ENCODE results near the gene TNFRSF19.

TNFRSF19 gene

DNA sequence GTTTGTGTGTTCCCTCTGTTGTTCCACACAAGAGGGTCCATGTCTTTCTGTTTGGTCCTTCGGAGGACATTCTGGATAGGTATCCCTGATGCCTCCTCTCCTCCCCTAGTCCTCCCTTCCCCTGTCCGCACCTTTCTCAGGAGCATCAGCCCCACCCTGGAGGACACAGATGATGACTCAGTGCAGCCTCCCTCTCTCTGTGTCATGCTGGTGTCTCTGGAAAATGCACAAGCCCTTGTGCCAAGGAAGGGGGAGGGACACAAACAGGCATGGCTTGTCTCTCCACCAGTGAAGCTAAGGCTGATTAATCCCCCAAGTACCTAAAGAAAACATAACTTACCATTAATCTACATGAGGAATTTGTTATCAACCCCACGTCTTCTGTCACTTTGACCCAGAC is 16.2 kb upstream of the TNFRSF19 start:
- Histone ChIP-seq H3K36me3 (ENCODE audit: control insufficient read depth in 1 of 2, insufficient read depth in 2 of 2, low read length in 2 of 2) (no peaks in the 10 kb centered on the region), H2AK5ac (ENCODE audit: low read length) (peak overlapping the region; percentile 9), H3K79me2 (ENCODE audit: control insufficient read depth, insufficient read depth, low read length, poor library complexity) (no peaks in the 10 kb centered on the region), H2BK120ac (ENCODE audit: insufficient read depth, low read length, poor library complexity) (no peak overlapping the region), H3K14ac (ENCODE audit: low read length) (no peak overlapping the region), H3K27me3 (ENCODE audit: insufficient read depth, low read length) (no peaks in the 10 kb centered on the region), H2BK12ac (ENCODE audit: low read length) (peak overlapping the region; percentile 37), H3K9me3 (ENCODE audit: insufficient read depth, low read depth, low read length) (peaks cover 6% of the 10 kb centered on the region), H3K27ac (ENCODE audit: low read depth, low read length) (no peak overlapping the region), H2BK5ac (ENCODE audit: low read depth, low read length, poor library complexity) (no peak overlapping the region), H3K4me3 (ENCODE audit: low read depth, low read length) (no peak overlapping the region), H3K23ac (ENCODE audit: low read length) (no peak overlapping the region), H3K18ac (ENCODE audit: low read length) (no peak overlapping the region), H4K8ac (ENCODE audit: low read depth, low read length) (no peak overlapping the region), H4K91ac (ENCODE audit: low read depth, low read length) (peak overlapping the region; percentile 46), H2AFZ (ENCODE audit: insufficient read depth, low read length, poor library complexity) (no peak overlapping the region), H4K12ac (ENCODE audit: low read depth, low read length) (no peak overlapping the region), H3K4me2 (ENCODE audit: low read length) (no peak overlapping the region), H3K4me1 (ENCODE audit: control insufficient read depth in 1 of 2, insufficient read depth in 2 of 2, low read length in 2 of 2) (peaks cover 15 to 17% of the 10 kb centered on the region in 2 experiments), H3K4ac (ENCODE audit: low read depth, low read length) (no peak overlapping the region), H3K9ac (ENCODE audit: low read length) (no peak overlapping the region), H3K79me1 (ENCODE audit: low read length) (peaks cover 17% of the 10 kb centered on the region)
- no CpG with 5 or more reads among the region's 3 CpGs for WGBS (ENCODE audit: extremely low coverage, insufficient coverage, insufficient read length)
- DNase-seq = peak in 1 of 2 donors; percentile 24

GRCh38 chr13:23557043-23557442 is 13.2 kb upstream of the TNFRSF19 start:
- Histone ChIP-seq H4K8ac (ENCODE audit: low read depth, low read length) (no peak overlapping the region), H3K4ac (ENCODE audit: low read depth, low read length) (no peak overlapping the region), H3K79me1 (ENCODE audit: low read length) (peaks cover 14% of the 10 kb centered on the region), H2BK120ac (ENCODE audit: insufficient read depth, low read length, poor library complexity) (no peak overlapping the region), H2BK5ac (ENCODE audit: low read depth, low read length, poor library complexity) (no peak overlapping the region), H2AFZ (ENCODE audit: insufficient read depth, low read length, poor library complexity) (no peak overlapping the region), H3K9me3 (ENCODE audit: insufficient read depth, low read depth, low read length) (peaks cover 7% of the 10 kb centered on the region), H3K36me3 (ENCODE audit: control insufficient read depth in 1 of 2, insufficient read depth in 2 of 2, low read length in 2 of 2) (no peaks in the 10 kb centered on the region), H3K23ac (ENCODE audit: low read length) (peak overlapping the region; percentile 10), H3K4me2 (ENCODE audit: low read length) (no peak overlapping the region), H4K12ac (ENCODE audit: low read depth, low read length) (no peak overlapping the region), H3K18ac (ENCODE audit: low read length) (no peak overlapping the region), H3K4me3 (ENCODE audit: low read depth, low read length) (no peak overlapping the region), H3K4me1 (ENCODE audit: control insufficient read depth in 1 of 2, insufficient read depth in 2 of 2, low read length in 2 of 2) (peaks cover 9 to 14% of the 10 kb centered on the region in 2 experiments), H2AK5ac (ENCODE audit: low read length) (no peak overlapping the region), H3K27me3 (ENCODE audit: insufficient read depth, low read length) (no peaks in the 10 kb centered on the region), H3K14ac (ENCODE audit: low read length) (peak overlapping the region; percentile 1), H2BK12ac (ENCODE audit: low read length) (peak overlapping the region; percentile 52), H3K79me2 (ENCODE audit: control insufficient read depth, insufficient read depth, low read length, poor library complexity) (no peaks in the 10 kb centered on the region), H4K91ac (ENCODE audit: low read depth, low read length) (no peak overlapping the region), H3K27ac (ENCODE audit: low read depth, low read length) (no peak overlapping the region), H3K9ac (ENCODE audit: low read length) (no peak overlapping the region)
- over 99% methylated on average over 4 of the region's 5 CpGs for WGBS (ENCODE audit: extremely low coverage, insufficient coverage, insufficient read length)
- DNase-seq = no peak

DNA sequence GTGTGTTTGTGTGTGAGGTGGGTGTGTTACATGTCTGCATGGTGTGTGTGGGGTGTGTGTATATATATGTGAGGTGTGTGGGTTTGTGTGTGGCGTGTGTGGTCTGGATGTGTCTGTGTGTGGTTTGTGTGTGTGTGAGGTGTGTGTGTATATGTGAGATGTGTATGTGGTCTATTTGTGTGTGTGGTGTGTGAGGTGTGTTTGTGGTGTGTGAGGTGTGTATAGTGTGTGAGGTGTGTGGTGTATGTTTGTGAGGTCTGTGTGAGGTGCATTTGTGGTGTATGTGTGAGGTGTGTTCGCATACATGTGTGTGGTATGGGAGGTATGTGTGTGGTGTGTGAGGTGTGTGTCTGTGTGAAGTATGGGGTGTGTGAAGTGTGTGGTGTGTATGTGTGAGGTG is 12.5 kb upstream of the TNFRSF19 start:
- H4K8ac ChIP-seq (ENCODE audit: low read depth, low read length) = no peak overlapping the region
- no peak overlapping the region for H2BK5ac ChIP-seq (ENCODE audit: low read depth, low read length, poor library complexity)
- no peaks in the 10 kb centered on the region for H3K79me2 ChIP-seq (ENCODE audit: control insufficient read depth, insufficient read depth, low read length, poor library complexity)
- peak overlapping the region; percentile 22 for H3K4me3 ChIP-seq (ENCODE audit: low read depth, low read length)
- peak overlapping the region; percentile 44 for H3K23ac ChIP-seq (ENCODE audit: low read length)
- peak overlapping the region; percentile 76 for H2BK12ac ChIP-seq (ENCODE audit: low read length)
- H2AFZ ChIP-seq (ENCODE audit: insufficient read depth, low read length, poor library complexity) = no peak overlapping the region
- no peak overlapping the region for H3K27ac ChIP-seq (ENCODE audit: low read depth, low read length)
- no peak overlapping the region for H2BK120ac ChIP-seq (ENCODE audit: insufficient read depth, low read length, poor library complexity)
- peaks cover 11% of the 10 kb centered on the region for H3K79me1 ChIP-seq (ENCODE audit: low read length)
- H4K12ac ChIP-seq (ENCODE audit: low read depth, low read length) = no peak overlapping the region
- H3K14ac ChIP-seq (ENCODE audit: low read length) = peak overlapping the region; percentile 24
- no peak overlapping the region for H3K4ac ChIP-seq (ENCODE audit: low read depth, low read length)
- H2AK5ac ChIP-seq (ENCODE audit: low read length) = peak overlapping the region; percentile 34
- H3K9me3 ChIP-seq (ENCODE audit: insufficient read depth, low read depth, low read length) = peaks cover 7% of the 10 kb centered on the region
- no peak overlapping the region for H3K4me2 ChIP-seq (ENCODE audit: low read length)
- H3K9ac ChIP-seq (ENCODE audit: low read length) = no peak overlapping the region
- H3K27me3 ChIP-seq (ENCODE audit: insufficient read depth, low read length) = no peaks in the 10 kb centered on the region
- 100% methylated on average over 2 of the region's 2 CpGs for WGBS (ENCODE audit: extremely low coverage, insufficient coverage, insufficient read length)
- no peak overlapping the region for H3K18ac ChIP-seq (ENCODE audit: low read length)
- H3K4me1 ChIP-seq (ENCODE audit: control insufficient read depth in 1 of 2, insufficient read depth in 2 of 2, low read length in 2 of 2) = peaks cover 9 to 12% of the 10 kb centered on the region in 2 experiments
- peak overlapping the region; percentile 33 for H4K91ac ChIP-seq (ENCODE audit: low read depth, low read length)
- no peak for DNase-seq
- H3K36me3 ChIP-seq (ENCODE audit: control insufficient read depth in 1 of 2, insufficient read depth in 2 of 2, low read length in 2 of 2) = no peaks in the 10 kb centered on the region

DNA sequence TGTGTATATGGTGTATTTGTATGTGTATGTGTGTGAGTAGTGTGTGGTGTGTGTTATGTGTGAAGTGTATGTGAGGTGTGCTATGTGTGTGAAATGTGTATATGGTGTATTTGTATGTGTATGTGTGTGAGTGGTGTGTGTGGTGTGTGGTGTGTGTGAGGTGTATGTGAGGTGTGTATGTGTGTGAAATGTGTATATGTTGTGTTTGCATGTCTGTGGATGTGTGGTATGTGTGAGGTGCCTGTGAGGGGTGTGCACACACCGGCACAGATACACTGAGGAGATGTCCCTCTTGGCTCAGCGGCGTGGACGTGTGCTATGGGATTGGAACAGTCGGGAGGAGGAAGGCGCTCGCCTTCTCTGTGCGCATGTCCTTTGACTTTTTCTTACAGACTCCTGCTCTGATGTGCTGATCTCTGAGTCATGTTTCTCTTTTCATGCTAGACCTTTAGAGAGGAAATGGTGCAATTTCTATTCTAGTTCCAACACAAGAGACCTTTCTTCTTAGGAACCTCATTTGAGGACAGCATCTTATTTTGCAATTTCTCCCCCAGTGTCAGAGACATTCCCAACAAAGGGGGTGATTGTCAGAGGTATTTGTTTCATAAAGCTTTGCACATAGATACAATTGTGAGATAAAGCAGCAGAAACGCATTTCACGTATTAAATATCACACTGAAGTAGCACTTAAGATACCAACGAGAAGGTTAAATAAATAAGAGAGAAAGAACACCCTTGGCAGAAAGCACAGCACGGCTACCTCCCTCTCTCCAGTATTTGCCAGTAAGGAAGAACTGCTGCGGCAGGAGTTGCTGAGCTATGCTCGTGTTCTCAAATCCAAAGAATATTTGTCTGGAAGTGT is 11.3 kb upstream of the TNFRSF19 start:
- H3K79me1 ChIP-seq (ENCODE audit: low read length) = peaks cover 8% of the 10 kb centered on the region
- peak overlapping the region; percentile 5 for H2AK5ac ChIP-seq (ENCODE audit: low read length)
- DNase-seq = peak; percentile 25 to 44
- WGBS (ENCODE audit: extremely low coverage, insufficient coverage, insufficient read length) = no CpG with 5 or more reads among the region's 14 CpGs
- H3K4me3 ChIP-seq (ENCODE audit: low read depth, low read length) = no peak overlapping the region
- peak overlapping the region; percentile 2 for H2AFZ ChIP-seq (ENCODE audit: insufficient read depth, low read length, poor library complexity)
- H3K23ac ChIP-seq (ENCODE audit: low read length) = no peak overlapping the region
- H3K9me3 ChIP-seq (ENCODE audit: insufficient read depth, low read depth, low read length) = peaks cover 7% of the 10 kb centered on the region
- no peak overlapping the region for H3K4me2 ChIP-seq (ENCODE audit: low read length)
- no peak overlapping the region for H4K8ac ChIP-seq (ENCODE audit: low read depth, low read length)
- peak overlapping the region; percentile 2 for H2BK12ac ChIP-seq (ENCODE audit: low read length)
- peak overlapping the region; percentile 52 for H3K27ac ChIP-seq (ENCODE audit: low read depth, low read length)
- no peaks in the 10 kb centered on the region for H3K27me3 ChIP-seq (ENCODE audit: insufficient read depth, low read length)
- H4K12ac ChIP-seq (ENCODE audit: low read depth, low read length) = no peak overlapping the region
- peak overlapping the region; percentile 2 for H3K18ac ChIP-seq (ENCODE audit: low read length)
- no peak overlapping the region for H3K9ac ChIP-seq (ENCODE audit: low read length)
- no peaks in the 10 kb centered on the region for H3K36me3 ChIP-seq (ENCODE audit: control insufficient read depth in 1 of 2, insufficient read depth in 2 of 2, low read length in 2 of 2)
- H2BK5ac ChIP-seq (ENCODE audit: low read depth, low read length, poor library complexity) = no peak overlapping the region
- H3K14ac ChIP-seq (ENCODE audit: low read length) = peak overlapping the region; percentile 3
- peak overlapping the region; percentile 1 for H2BK120ac ChIP-seq (ENCODE audit: insufficient read depth, low read length, poor library complexity)
- no peak overlapping the region for H3K4ac ChIP-seq (ENCODE audit: low read depth, low read length)
- peak overlapping the region; percentile 40 for H4K91ac ChIP-seq (ENCODE audit: low read depth, low read length)
- H3K79me2 ChIP-seq (ENCODE audit: control insufficient read depth, insufficient read depth, low read length, poor library complexity) = no peaks in the 10 kb centered on the region
- peaks cover 6 to 10% of the 10 kb centered on the region in 2 experiments for H3K4me1 ChIP-seq (ENCODE audit: control insufficient read depth in 1 of 2, insufficient read depth in 2 of 2, low read length in 2 of 2)
